Measurements from ENCODE around the gene ATAD3B.

- TF ChIP-seq, protein P1, sequence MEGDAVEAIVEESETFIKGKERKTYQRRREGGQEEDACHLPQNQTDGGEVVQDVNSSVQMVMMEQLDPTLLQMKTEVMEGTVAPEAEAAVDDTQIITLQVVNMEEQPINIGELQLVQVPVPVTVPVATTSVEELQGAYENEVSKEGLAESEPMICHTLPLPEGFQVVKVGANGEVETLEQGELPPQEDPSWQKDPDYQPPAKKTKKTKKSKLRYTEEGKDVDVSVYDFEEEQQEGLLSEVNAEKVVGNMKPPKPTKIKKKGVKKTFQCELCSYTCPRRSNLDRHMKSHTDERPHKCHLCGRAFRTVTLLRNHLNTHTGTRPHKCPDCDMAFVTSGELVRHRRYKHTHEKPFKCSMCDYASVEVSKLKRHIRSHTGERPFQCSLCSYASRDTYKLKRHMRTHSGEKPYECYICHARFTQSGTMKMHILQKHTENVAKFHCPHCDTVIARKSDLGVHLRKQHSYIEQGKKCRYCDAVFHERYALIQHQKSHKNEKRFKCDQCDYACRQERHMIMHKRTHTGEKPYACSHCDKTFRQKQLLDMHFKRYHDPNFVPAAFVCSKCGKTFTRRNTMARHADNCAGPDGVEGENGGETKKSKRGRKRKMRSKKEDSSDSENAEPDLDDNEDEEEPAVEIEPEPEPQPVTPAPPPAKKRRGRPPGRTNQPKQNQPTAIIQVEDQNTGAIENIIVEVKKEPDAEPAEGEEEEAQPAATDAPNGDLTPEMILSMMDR (IDR thresholded peaks at IDR 0.05; ENCODE audit: low read depth, low read length) = no peak
- TF ChIP-seq POLR2A (IDR thresholded peaks at IDR 0.05; ENCODE audit: extremely low read depth, insufficient read length) (no peak), MYC (IDR thresholded peaks at IDR 0.05; ENCODE audit: low read depth, low read length) (no peak)
- TF ChIP-seq, protein P2, sequence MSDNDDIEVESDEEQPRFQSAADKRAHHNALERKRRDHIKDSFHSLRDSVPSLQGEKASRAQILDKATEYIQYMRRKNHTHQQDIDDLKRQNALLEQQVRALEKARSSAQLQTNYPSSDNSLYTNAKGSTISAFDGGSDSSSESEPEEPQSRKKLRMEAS (IDR thresholded peaks at IDR 0.05; ENCODE audit: low read depth, low read length) = no peak
These were observed 67.9 kb downstream of the ATAD3B start for GRCh38 chr1:1539310-1540089.

Measured in NB4 (cell line).